Measurements from ENCODE around the gene NTRK2. TPM values are rescaled to one million over a fixed set of nuclear protein-coding genes. Genes with fewer than 3 reads are reported as not detected.

Gene NTRK2
- total and polyA plus RNA-seq, 7 donors = 0.46 to 3.0 (median 2.1) TPM

- H3K27ac ChIP-seq = no peak overlapping the region
- no peaks in the 10 kb centered on the region for H3K9me3 ChIP-seq
- no peaks in the 10 kb centered on the region for H3K36me3 ChIP-seq
- no peaks in the 10 kb centered on the region for H3K27me3 ChIP-seq
- intact Hi-C loops (cut with DNase I) = no loop called here
- WGBS, 2 donors = 21 to 45% methylated on average over 2 of the region's 2 CpGs
- DNase-seq = no peak
- no peak for TF ChIP-seq POLR2A (IDR thresholded peaks at IDR 0.05)
- TF ChIP-seq POLR2AphosphoS5 (IDR thresholded peaks at IDR 0.05) = no peak
- TF ChIP-seq, protein P1, sequence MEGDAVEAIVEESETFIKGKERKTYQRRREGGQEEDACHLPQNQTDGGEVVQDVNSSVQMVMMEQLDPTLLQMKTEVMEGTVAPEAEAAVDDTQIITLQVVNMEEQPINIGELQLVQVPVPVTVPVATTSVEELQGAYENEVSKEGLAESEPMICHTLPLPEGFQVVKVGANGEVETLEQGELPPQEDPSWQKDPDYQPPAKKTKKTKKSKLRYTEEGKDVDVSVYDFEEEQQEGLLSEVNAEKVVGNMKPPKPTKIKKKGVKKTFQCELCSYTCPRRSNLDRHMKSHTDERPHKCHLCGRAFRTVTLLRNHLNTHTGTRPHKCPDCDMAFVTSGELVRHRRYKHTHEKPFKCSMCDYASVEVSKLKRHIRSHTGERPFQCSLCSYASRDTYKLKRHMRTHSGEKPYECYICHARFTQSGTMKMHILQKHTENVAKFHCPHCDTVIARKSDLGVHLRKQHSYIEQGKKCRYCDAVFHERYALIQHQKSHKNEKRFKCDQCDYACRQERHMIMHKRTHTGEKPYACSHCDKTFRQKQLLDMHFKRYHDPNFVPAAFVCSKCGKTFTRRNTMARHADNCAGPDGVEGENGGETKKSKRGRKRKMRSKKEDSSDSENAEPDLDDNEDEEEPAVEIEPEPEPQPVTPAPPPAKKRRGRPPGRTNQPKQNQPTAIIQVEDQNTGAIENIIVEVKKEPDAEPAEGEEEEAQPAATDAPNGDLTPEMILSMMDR (IDR thresholded peaks at IDR 0.05) = no peak
- no peak for TF ChIP-seq EP300 (IDR thresholded peaks at IDR 0.05)
- H3K4me1 ChIP-seq = no peaks in the 10 kb centered on the region
- no peak overlapping the region for H3K4me3 ChIP-seq
Observed at GRCh38 chr9:85053206-85053786, 383.8 kb downstream of the NTRK2 start.

DNA sequence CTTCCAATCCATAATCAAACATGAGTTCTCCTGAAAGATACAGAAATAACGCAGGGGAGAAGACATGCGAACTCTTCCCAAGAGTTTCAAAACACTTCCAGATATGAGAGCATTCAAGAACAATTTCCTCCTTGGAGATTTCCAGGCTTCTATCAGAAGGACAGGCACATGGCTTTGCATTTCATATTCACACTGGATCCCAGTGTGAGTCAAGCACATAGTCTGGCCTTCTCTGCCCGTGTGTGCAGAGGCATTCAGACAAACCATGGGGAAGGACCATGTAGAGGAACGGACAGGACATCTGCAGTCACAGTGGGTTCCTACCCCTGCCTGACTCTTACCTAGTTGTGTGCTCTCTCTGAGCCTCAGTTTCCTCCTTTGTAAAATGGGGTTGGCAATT lies 384.5 kb downstream of the NTRK2 start:
- no peak overlapping the region for H3K27ac ChIP-seq
- no peaks in the 10 kb centered on the region for H3K36me3 ChIP-seq
- no peaks in the 10 kb centered on the region for H3K4me1 ChIP-seq
- no peak for DNase-seq
- WGBS, 2 donors = 94 to 96% methylated on average over 4 of the region's 4 CpGs
- no peak overlapping the region for H3K4me3 ChIP-seq
- no peaks in the 10 kb centered on the region for H3K27me3 ChIP-seq
- intact Hi-C loops (cut with DNase I) = no loop called here
- no peaks in the 10 kb centered on the region for H3K9me3 ChIP-seq
- TF ChIP-seq, protein P1 (IDR thresholded peaks at IDR 0.05) = no peak
- TF ChIP-seq POLR2A (IDR thresholded peaks at IDR 0.05) (no peak), EP300 (IDR thresholded peaks at IDR 0.05) (no peak)

- TF ChIP-seq EP300 (IDR thresholded peaks at IDR 0.05) = no peak
- TF ChIP-seq POLR2AphosphoS5 (IDR thresholded peaks at IDR 0.05) = no peak
- TF ChIP-seq POLR2A (IDR thresholded peaks at IDR 0.05) = no peak
- TF ChIP-seq, protein P1 (IDR thresholded peaks at IDR 0.05) = no peak
- no peaks in the 10 kb centered on the region for H3K36me3 ChIP-seq
- DNase-seq = no peak
- no peak overlapping the region for H3K4me3 ChIP-seq
- H3K27me3 ChIP-seq = no peaks in the 10 kb centered on the region
- no peak overlapping the region for H3K27ac ChIP-seq
- intact Hi-C loops (cut with DNase I) = no loop called here
- no peaks in the 10 kb centered on the region for H3K4me1 ChIP-seq
- H3K9me3 ChIP-seq = no peaks in the 10 kb centered on the region
- WGBS, 2 donors = 74 to 89% methylated on average over 2 of the region's 2 CpGs
Observed at GRCh38 chr9:85055506-85056202, 386.1 kb downstream of the NTRK2 start.

GRCh38 chr9:85056203-85056572 lies 386.7 kb downstream of the NTRK2 start:
- Histone ChIP-seq H3K9me3 (no peaks in the 10 kb centered on the region), H3K36me3 (no peaks in the 10 kb centered on the region), H3K4me3 (no peak overlapping the region), H3K4me1 (no peaks in the 10 kb centered on the region), H3K27ac (no peak overlapping the region), H3K27me3 (no peaks in the 10 kb centered on the region)
- intact Hi-C loops (cut with DNase I) = no loop called here
- DNase-seq = no peak
- WGBS, 2 donors = 86 to 90% methylated on average over 3 of the region's 3 CpGs
- TF ChIP-seq, protein P1 (IDR thresholded peaks at IDR 0.05) = no peak
- TF ChIP-seq EP300 (IDR thresholded peaks at IDR 0.05) (no peak), POLR2A (IDR thresholded peaks at IDR 0.05) (no peak), POLR2AphosphoS5 (IDR thresholded peaks at IDR 0.05) (no peak)
